Caco-2 (cell line): ENCODE data around the gene TBC1D24. TPM values are rescaled to one million over a fixed set of nuclear protein-coding genes. Genes with fewer than 3 reads are reported as not detected.

Experiments used
- BruUV-seq: library from RNA; stranded (reverse); fragments of 400-500 nt; replicated peaks from 2 replicates; lab custom pipeline; 2021; lab: Mats Ljungman, UMichigan
- CTCF ChIA-PET: fragments of 300-600 bp; sonication (Branson Sonifier 250); formaldehyde crosslinking; loops from one replicate; lab custom pipeline; 2022; ENCODE audit warnings: antibody characterized with exemption; lab: Charles Lee
- POLR2A ChIA-PET: fragments of 300-600 bp; sonication (Branson Sonifier 250); formaldehyde crosslinking; loops from one replicate; lab custom pipeline; 2022; ENCODE audit warnings: antibody characterized with exemption; lab: Charles Lee
- DNase-seq, 2 experiments: peaks; one replicate each; pipeline versions ENCODE4 v3.0.0 to v3.0.0-alpha.2; 2020 to 2022
- H3K27me3 ChIP-seq: replicated peaks from 2 replicates; pipeline ENCODE4 v1.6.0; 2011; ENCODE audit warnings: low read length; ENCODE audit not compliant: control insufficient read depth, insufficient read depth
- H3K36me3 ChIP-seq: 2 replicates; pipeline ENCODE4 v1.5.1; 2011; ENCODE audit warnings: low read length; ENCODE audit not compliant: control insufficient read depth, insufficient read depth
- H3K4me1 ChIP-seq: fragments of 250-450 bp; sonication (Bioruptor Pico); 2 replicates; pipeline ENCODE4 v1.5.1; 2020; ENCODE audit warnings: mild to moderate bottlenecking
- H3K4me3 ChIP-seq: 2 replicates; pipeline ENCODE4 v1.5.1; 2011; ENCODE audit warnings: low read depth, mild to moderate bottlenecking, control low read depth, low read length
- H3K9me3 ChIP-seq: fragments of 250-450 bp; sonication (Bioruptor Pico); 2 replicates; pipeline ENCODE4 v1.5.1; 2020; ENCODE audit warnings: mild to moderate bottlenecking, moderate library complexity
- H3K27ac Mint-ChIP-seq: one replicate; pipeline ENCODE4 v1.8.0; 2022; ENCODE audit warnings: mixed read lengths; ENCODE audit not compliant: unreplicated experiment
- H3K27me3 Mint-ChIP-seq: one replicate; pipeline ENCODE4 v1.8.0; 2022; ENCODE audit warnings: mixed read lengths; ENCODE audit not compliant: insufficient read depth, unreplicated experiment
- H3K36me3 Mint-ChIP-seq: one replicate; pipeline ENCODE4 v1.8.0; 2022; ENCODE audit warnings: mild to moderate bottlenecking, mixed read lengths; ENCODE audit not compliant: insufficient read depth, unreplicated experiment
- H3K4me1 Mint-ChIP-seq: one replicate; pipeline ENCODE4 v1.8.0; 2022; ENCODE audit warnings: low read depth, mixed read lengths; ENCODE audit not compliant: unreplicated experiment
- H3K4me3 Mint-ChIP-seq: one replicate; pipeline ENCODE4 v1.8.0; 2022; ENCODE audit warnings: mild to moderate bottlenecking, moderate library complexity, mixed read lengths; ENCODE audit not compliant: unreplicated experiment
- H3K9me3 Mint-ChIP-seq: one replicate; pipeline ENCODE4 v1.8.0; 2022; ENCODE audit warnings: mixed read lengths; ENCODE audit not compliant: unreplicated experiment
- CTCF ChIP-seq, 2 experiments: fragments of 200-600 bp in 1 of 2; IDR thresholded peaks; 1 replicate in 1 of 2; 2 replicates in 1 of 2; pipeline versions ENCODE4 v1.5.1 to v1.8.0; 2011 to 2022; ENCODE audit warnings: antibody characterized with exemption in 1 of 2, control low read depth in 1 of 2, inconsistent platforms in 1 of 2, low read depth in 1 of 2, low read length in 1 of 2, mild to moderate bottlenecking in 1 of 2, moderate library complexity in 1 of 2; ENCODE audit not compliant: insufficient read depth in 1 of 2, severe bottlenecking in 1 of 2, unreplicated experiment in 1 of 2
- intact Hi-C: fragments of 100-400 bp; cut with micrococcal nuclease; formaldehyde crosslinking; loops from one replicate; pipeline ENCODE4 v1.10.0; 2022; ENCODE audit not compliant: unreplicated experiment
- total RNA-seq: library from RNA; stranded (reverse); gene quantifications from 2 replicates; pipeline ENCODE4 v1.2.3, GENCODE V29; 2022

The TBC1D24 gene
- total RNA-seq, 1 experiment from 2014 or later: 20.8 TPM

GRCh38 chr16:2520784-2521531 lies 46.0 kb downstream of the TBC1D24 start:
- H3K4me3 Mint-ChIP-seq: peak overlapping the region; percentile 87
- TF ChIP-seq CTCF (IDR thresholded peaks at IDR 0.05; ENCODE audit: insufficient read depth in 1 of 2, low read depth in 1 of 2, low read length in 1 of 2, severe bottlenecking in 1 of 2, unreplicated experiment in 1 of 2): no peak
- peak overlapping the region; percentile 74 for H3K4me3 ChIP-seq
- H3K9me3 ChIP-seq: no peaks in the 10 kb centered on the region
- H3K36me3 Mint-ChIP-seq: peaks cover 70% of the 10 kb centered on the region
- peaks cover 5% of the 10 kb centered on the region for H3K36me3 ChIP-seq
- H3K4me1 Mint-ChIP-seq: peaks cover 38% of the 10 kb centered on the region
- H3K27me3 Mint-ChIP-seq: no peaks in the 10 kb centered on the region
- no peaks in the 10 kb centered on the region for H3K9me3 Mint-ChIP-seq
- H3K27me3 ChIP-seq: no peaks in the 10 kb centered on the region
- peaks cover 32% of the 10 kb centered on the region for H3K4me1 ChIP-seq
- intact Hi-C loops: no loop called here
- CTCF ChIA-PET: interaction anchor here (0.7 to 1.4 kb wide), 3 partner anchors 11 to 47 kb away, joined by 3 to 4 read pairs (median 4); no protein-coding TSS in a partner anchor
- POLR2A ChIA-PET: interaction anchor here (1.2 to 1.7 kb wide), 3 partner anchors 10 to 91 kb away, joined by 3 to 15 read pairs (median 9); partner anchors contain the start of gene CEMP1
- DNase-seq: peak in 1 of 2 experiments; percentile 39
- no TSS peak for BruUV-seq
- H3K27ac Mint-ChIP-seq: peak overlapping the region; percentile 89

GRCh38 chr16:2523801-2524231 lies 48.9 kb downstream of the TBC1D24 start:
- DNase-seq: peak in 1 of 2 experiments; percentile 57
- Histone ChIP-seq H3K27me3 (no peaks in the 10 kb centered on the region), H3K9me3 (no peaks in the 10 kb centered on the region), H3K4me3 (peak overlapping the region; percentile 2; the same call in 1 of the 2 replicates), H3K4me1 (peaks cover 32% of the 10 kb centered on the region), H3K36me3 (peaks cover 5% of the 10 kb centered on the region)
- H3K27me3 Mint-ChIP-seq: no peaks in the 10 kb centered on the region
- no TSS peak for BruUV-seq
- POLR2A ChIA-PET: interaction anchor here (0.6 kb wide), 1 partner anchor 9 kb away, joined by 3 read pairs; no protein-coding TSS in a partner anchor
- H3K4me3 Mint-ChIP-seq: peak overlapping the region; percentile 59
- intact Hi-C loops: no loop called here
- H3K4me1 Mint-ChIP-seq: peaks cover 21% of the 10 kb centered on the region
- H3K36me3 Mint-ChIP-seq: peaks cover 58% of the 10 kb centered on the region
- no peak for TF ChIP-seq CTCF (IDR thresholded peaks at IDR 0.05; ENCODE audit: insufficient read depth in 1 of 2, low read depth in 1 of 2, low read length in 1 of 2, severe bottlenecking in 1 of 2, unreplicated experiment in 1 of 2)
- H3K27ac Mint-ChIP-seq: peak overlapping the region; percentile 83
- CTCF ChIA-PET: interaction anchor here (0.6 to 1.4 kb wide), 4 partner anchors 9 to 833 kb away, joined by 3 to 11 read pairs (median 3); partner anchors contain the start of gene ATP6V0C
- no peaks in the 10 kb centered on the region for H3K9me3 Mint-ChIP-seq

GRCh38 chr16:2524339-2524938 lies 49.5 kb downstream of the TBC1D24 start:
- Mint-ChIP-seq H3K36me3 (peaks cover 52% of the 10 kb centered on the region), H3K4me1 (peaks cover 21% of the 10 kb centered on the region), H3K27ac (peak overlapping the region; percentile 83), H3K27me3 (no peaks in the 10 kb centered on the region), H3K9me3 (no peaks in the 10 kb centered on the region), H3K4me3 (peak overlapping the region; percentile 59)
- H3K4me1 ChIP-seq: peaks cover 28% of the 10 kb centered on the region
- peak in 1 of 2 experiments; percentile 69 for TF ChIP-seq CTCF (IDR thresholded peaks at IDR 0.05; ENCODE audit: insufficient read depth in 1 of 2, low read depth in 1 of 2, low read length in 1 of 2, severe bottlenecking in 1 of 2, unreplicated experiment in 1 of 2)
- peak; percentile 73 to 74 for DNase-seq
- H3K9me3 ChIP-seq: no peaks in the 10 kb centered on the region
- H3K36me3 ChIP-seq: peaks cover 6% of the 10 kb centered on the region
- H3K4me3 ChIP-seq: peak overlapping the region; percentile 6
- intact Hi-C loops: no loop called here
- ChIA-PET POLR2A (interaction anchor here (0.6 kb wide), 1 partner anchor 8 kb away, joined by 3 read pairs; no protein-coding TSS in a partner anchor), CTCF (interaction anchor here (0.6 to 1.4 kb wide), 4 partner anchors 8 to 833 kb away, joined by 3 to 11 read pairs (median 3); partner anchors contain the start of gene ATP6V0C)
- no TSS peak for BruUV-seq
- H3K27me3 ChIP-seq: no peaks in the 10 kb centered on the region
